WTC11 (cell line): ENCODE results near the gene RUNX2.

ENCODE experiments used
- CREB1 ChIP-seq: sonication (generic); formaldehyde crosslinking; IDR thresholded peaks from 2 replicates; pipeline ENCODE4 v1.8.0; 2023; ENCODE audit warnings: mild to moderate bottlenecking, missing genetic modification reagents
- CTCF ChIP-seq: fragments of 200-600 bp; IDR thresholded peaks from 2 replicates; pipeline ENCODE4 v1.8.0; 2022; ENCODE audit warnings: antibody characterized with exemption
- ESRRA ChIP-seq: sonication (generic); formaldehyde crosslinking; IDR thresholded peaks from 2 replicates; pipeline ENCODE4 v1.8.1; 2022; ENCODE audit warnings: mild to moderate bottlenecking, missing genetic modification reagents, borderline replicate concordance
- FOXP1 ChIP-seq: sonication (generic); formaldehyde crosslinking; IDR thresholded peaks from 2 replicates; pipeline ENCODE4 v1.8.0; 2022; ENCODE audit warnings: missing genetic modification reagents, mild to moderate bottlenecking, moderate library complexity, borderline replicate concordance
- HMGXB4 ChIP-seq: sonication (generic); formaldehyde crosslinking; IDR thresholded peaks from 2 replicates; pipeline ENCODE4 v1.8.1; 2023; ENCODE audit warnings: mild to moderate bottlenecking, moderate library complexity, missing genetic modification reagents
- MLX ChIP-seq: sonication (generic); formaldehyde crosslinking; IDR thresholded peaks from 2 replicates; pipeline ENCODE4 v1.8.1; 2023; ENCODE audit warnings: mild to moderate bottlenecking, missing genetic modification reagents, moderate library complexity
- PREB ChIP-seq: sonication (generic); formaldehyde crosslinking; IDR thresholded peaks from 2 replicates; pipeline ENCODE4 v1.8.1; 2022; ENCODE audit warnings: mild to moderate bottlenecking, missing genetic modification reagents, moderate library complexity, borderline replicate concordance
- SMAD3 ChIP-seq: sonication (generic); formaldehyde crosslinking; IDR thresholded peaks from 2 replicates; pipeline ENCODE4 v1.8.0; 2022; ENCODE audit warnings: missing genetic modification reagents, mild to moderate bottlenecking, borderline replicate concordance
- SP1 ChIP-seq: sonication (generic); formaldehyde crosslinking; conservative IDR thresholded peaks from 2 replicates; pipeline ENCODE4 v1.8.1; 2022; ENCODE audit warnings: missing genetic modification reagents
- TEAD4 ChIP-seq: sonication (generic); formaldehyde crosslinking; IDR thresholded peaks from 2 replicates; pipeline ENCODE4 v1.8.0; 2022; ENCODE audit warnings: mild to moderate bottlenecking, missing genetic modification reagents
- TP53 ChIP-seq: sonication (generic); formaldehyde crosslinking; IDR thresholded peaks from 2 replicates; pipeline ENCODE4 v1.8.1; 2023; ENCODE audit warnings: mild to moderate bottlenecking, missing genetic modification reagents
- USF1 ChIP-seq: sonication (generic); formaldehyde crosslinking; IDR thresholded peaks from 2 replicates; pipeline ENCODE4 v1.8.0; 2022; ENCODE audit warnings: mild to moderate bottlenecking, missing genetic modification reagents
- USF2 ChIP-seq: sonication (generic); formaldehyde crosslinking; IDR thresholded peaks from 2 replicates; pipeline ENCODE4 v1.8.1; 2023; ENCODE audit warnings: mild to moderate bottlenecking, missing genetic modification reagents, moderate library complexity
- ZBTB43 ChIP-seq: sonication (generic); formaldehyde crosslinking; IDR thresholded peaks from 2 replicates; pipeline ENCODE4 v1.8.1; 2023; ENCODE audit warnings: mild to moderate bottlenecking, missing genetic modification reagents

- TF ChIP-seq TP53 (CRISPR knock-in tag): no peak
- TF ChIP-seq CREB1: no peak
- no peak for TF ChIP-seq CTCF
- no peak for TF ChIP-seq HMGXB4 (CRISPR knock-in tag)
- TF ChIP-seq USF1 (CRISPR knock-in tag): no peak
- no peak for TF ChIP-seq ZBTB43 (CRISPR knock-in tag)
- no peak for TF ChIP-seq TEAD4 (CRISPR knock-in tag)
- no peak for TF ChIP-seq PREB (CRISPR knock-in tag)
- no peak for TF ChIP-seq MLX (CRISPR knock-in tag)
- no peak for TF ChIP-seq SMAD3 (CRISPR knock-in tag)
- no peak for TF ChIP-seq SP1 (CRISPR knock-in tag)
- TF ChIP-seq ESRRA (CRISPR knock-in tag): no peak
- TF ChIP-seq FOXP1 (CRISPR knock-in tag): no peak
- TF ChIP-seq USF2 (CRISPR knock-in tag): no peak
These were observed 114.6 kb downstream of the RUNX2 start for GRCh38 chr6:45442716-45443115.
